Endodermal cell (in vitro differentiated cells): ENCODE data around the gene CGB1. TPM values are rescaled to one million over a fixed set of nuclear protein-coding genes. Genes with fewer than 3 reads are reported as not detected.

Experiments used
- DNase-seq: peaks from one replicate; pipeline ENCODE4 v3.0.0-alpha.2; 2017
- H3K27ac ChIP-seq: 2 replicates; pipeline ENCODE4 v1.5.1; 2013; ENCODE audit warnings: mild to moderate bottlenecking, low read depth, low read length, moderate library complexity
- H3K27me3 ChIP-seq: 2 replicates; pipeline ENCODE4 v1.6.1; 2013; ENCODE audit warnings: mild to moderate bottlenecking, low read length, moderate library complexity; ENCODE audit not compliant: insufficient read depth, control insufficient read depth, poor library complexity, severe bottlenecking
- H3K36me3 ChIP-seq: 2 replicates; pipeline ENCODE4 v1.7.0; 2013; ENCODE audit warnings: mild to moderate bottlenecking, low read length, moderate library complexity; ENCODE audit not compliant: control insufficient read depth, insufficient read depth
- H3K4me1 ChIP-seq: one replicate; pipeline ENCODE4 v1.7.0; 2013; ENCODE audit warnings: low read length; ENCODE audit not compliant: control insufficient read depth, insufficient read depth
- H3K4me3 ChIP-seq: 2 replicates; pipeline ENCODE4 v1.5.1; 2013; ENCODE audit warnings: mild to moderate bottlenecking, low read length, moderate library complexity
- H3K9ac ChIP-seq: 2 replicates; pipeline ENCODE4 v1.6.1; 2013; ENCODE audit warnings: mild to moderate bottlenecking, low read length, moderate library complexity; ENCODE audit not compliant: poor library complexity, severe bottlenecking; ENCODE audit errors: extremely low read depth
- H3K9me3 ChIP-seq: 2 replicates; pipeline ENCODE4 v1.6.1; 2013; ENCODE audit warnings: mild to moderate bottlenecking, low read length, moderate library complexity; ENCODE audit not compliant: control insufficient read depth
- H3K27ac Mint-ChIP-seq: 2 replicates; pipeline ENCODE4 v1.8.0; 2020; ENCODE audit warnings: mixed read lengths
- H3K27me3 Mint-ChIP-seq: 2 replicates; pipeline ENCODE4 v1.8.0; 2021; ENCODE audit warnings: mild to moderate bottlenecking, mixed read lengths; ENCODE audit not compliant: insufficient read depth
- H3K36me3 Mint-ChIP-seq: 2 replicates; pipeline ENCODE4 v1.8.0; 2020; ENCODE audit warnings: low read depth, mixed read lengths
- H3K4me1 Mint-ChIP-seq: 2 replicates; pipeline ENCODE4 v1.8.0; 2020; ENCODE audit warnings: mixed read lengths
- H3K4me3 Mint-ChIP-seq: 2 replicates; pipeline ENCODE4 v1.8.0; 2020; ENCODE audit warnings: mild to moderate bottlenecking, moderate library complexity, mixed read lengths
- H3K9me3 Mint-ChIP-seq: 2 replicates; pipeline ENCODE4 v1.8.0; 2020; ENCODE audit warnings: mild to moderate bottlenecking, mixed read lengths
- WGBS, 2 experiments: methylation state at CpG; one replicate each; pipeline versions ENCODE4 v1.1.5 to v1.1.7; 2013; ENCODE audit warnings: missing lambda C conversion rate in 2 of 2, mixed read lengths in 1 of 2; ENCODE audit not compliant: insufficient coverage in 1 of 2, insufficient read length in 1 of 2; 5-methylcytosine and 5-hydroxymethylcytosine counted together
- total RNA-seq, 2 donors: library from RNA; stranded (reverse); fragmentation: NEBNext Ultra II Directional in 1 of 2; extraction: Animal tissue kit (Norgen Biotek cat#: 25700) in 1 of 2; gene quantifications; 2 replicates in 1 of 2; 3 replicates in 1 of 2; pipeline ENCODE4 v1.2.1, GENCODE V29; 2021
- TF ChIP-seq, protein P1 (sequence below): fragments of 200-600 bp; sonication (generic); conservative IDR thresholded peaks from 2 replicates; pipeline ENCODE4 v1.5.0; 2021; ENCODE audit warnings: antibody characterized with exemption, mild to moderate bottlenecking

CGB1 gene
- total RNA-seq, 2 donors from 2014 or later = not detected

DNA sequence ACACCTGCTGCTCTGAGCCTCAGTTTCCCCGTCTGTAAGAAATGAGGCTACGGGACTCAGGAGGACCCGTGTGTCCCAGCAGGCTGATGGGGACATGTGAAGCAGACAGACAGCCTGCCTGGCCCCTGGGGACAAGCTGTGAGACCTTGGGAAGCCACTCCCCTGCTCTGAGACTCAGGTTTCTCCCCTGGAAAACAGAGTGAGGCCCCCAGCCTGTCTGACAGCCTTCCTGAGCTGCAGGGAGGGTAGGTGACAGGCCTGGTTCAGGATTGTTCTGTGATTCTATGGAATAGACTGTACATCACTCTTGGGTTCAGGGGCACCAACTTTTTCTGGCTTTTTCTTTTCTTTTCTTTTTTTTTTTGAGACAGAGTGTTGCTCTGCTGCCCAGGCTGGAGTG is 30.9 kb upstream of the CGB1 start:
- no peak overlapping the region for H3K4me3 Mint-ChIP-seq
- Histone ChIP-seq H3K27ac (no peak overlapping the region), H3K36me3 (no peaks in the 10 kb centered on the region), H3K27me3 (peaks cover 60% of the 10 kb centered on the region), H3K9ac (no peak overlapping the region), H3K9me3 (no peaks in the 10 kb centered on the region), H3K4me3 (no peak overlapping the region), H3K4me1 (no peaks in the 10 kb centered on the region)
- peaks cover 9% of the 10 kb centered on the region for H3K9me3 Mint-ChIP-seq
- TF ChIP-seq, protein P1, sequence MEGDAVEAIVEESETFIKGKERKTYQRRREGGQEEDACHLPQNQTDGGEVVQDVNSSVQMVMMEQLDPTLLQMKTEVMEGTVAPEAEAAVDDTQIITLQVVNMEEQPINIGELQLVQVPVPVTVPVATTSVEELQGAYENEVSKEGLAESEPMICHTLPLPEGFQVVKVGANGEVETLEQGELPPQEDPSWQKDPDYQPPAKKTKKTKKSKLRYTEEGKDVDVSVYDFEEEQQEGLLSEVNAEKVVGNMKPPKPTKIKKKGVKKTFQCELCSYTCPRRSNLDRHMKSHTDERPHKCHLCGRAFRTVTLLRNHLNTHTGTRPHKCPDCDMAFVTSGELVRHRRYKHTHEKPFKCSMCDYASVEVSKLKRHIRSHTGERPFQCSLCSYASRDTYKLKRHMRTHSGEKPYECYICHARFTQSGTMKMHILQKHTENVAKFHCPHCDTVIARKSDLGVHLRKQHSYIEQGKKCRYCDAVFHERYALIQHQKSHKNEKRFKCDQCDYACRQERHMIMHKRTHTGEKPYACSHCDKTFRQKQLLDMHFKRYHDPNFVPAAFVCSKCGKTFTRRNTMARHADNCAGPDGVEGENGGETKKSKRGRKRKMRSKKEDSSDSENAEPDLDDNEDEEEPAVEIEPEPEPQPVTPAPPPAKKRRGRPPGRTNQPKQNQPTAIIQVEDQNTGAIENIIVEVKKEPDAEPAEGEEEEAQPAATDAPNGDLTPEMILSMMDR = no peak
- H3K27ac Mint-ChIP-seq = no peak overlapping the region
- peaks cover 82% of the 10 kb centered on the region for H3K27me3 Mint-ChIP-seq
- H3K36me3 Mint-ChIP-seq = peaks cover 2% of the 10 kb centered on the region
- no peak for DNase-seq
- peaks cover 4% of the 10 kb centered on the region for H3K4me1 Mint-ChIP-seq
- 87% methylated on average over 3 of the region's 3 CpGs; no CpG with 5 or more reads in 1 of the 2 experiments for WGBS, 2 experiments

DNA sequence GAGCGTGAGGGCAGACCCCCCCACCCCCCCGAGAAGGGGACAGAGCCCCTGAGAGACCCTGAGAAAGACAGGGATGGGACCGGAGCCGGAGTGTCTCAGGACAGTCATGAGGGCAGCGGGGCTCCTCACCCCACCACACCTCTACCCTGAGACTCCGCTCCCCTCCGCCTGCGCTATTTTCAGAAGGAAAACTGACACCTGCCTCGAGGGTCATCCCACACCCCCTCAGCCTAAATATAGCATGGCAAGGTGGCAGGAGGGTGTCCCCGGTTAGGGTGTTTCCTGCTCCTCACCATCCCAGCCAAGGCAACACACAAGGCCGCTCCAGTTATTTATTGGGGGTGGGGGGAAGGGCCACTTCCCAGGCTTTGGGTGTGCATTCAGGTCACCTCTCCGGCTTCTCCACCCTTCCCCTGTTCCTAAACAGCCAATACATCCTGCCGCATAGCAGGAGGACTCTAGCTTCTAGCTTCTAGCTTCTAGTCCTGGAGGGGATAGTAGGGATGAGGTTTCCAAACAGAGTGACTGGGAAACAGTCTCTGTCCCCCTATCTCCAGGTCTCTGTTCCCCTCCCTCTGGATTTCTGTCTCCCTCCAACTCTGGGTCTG is 29.3 kb upstream of the CGB1 start:
- Mint-ChIP-seq H3K27me3 (peaks cover 82% of the 10 kb centered on the region), H3K4me1 (peaks cover 4% of the 10 kb centered on the region), H3K27ac (no peak overlapping the region), H3K4me3 (peak overlapping the region; percentile 24), H3K36me3 (peaks cover 2% of the 10 kb centered on the region), H3K9me3 (peaks cover 4% of the 10 kb centered on the region)
- no peak overlapping the region for H3K4me3 ChIP-seq
- H3K4me1 ChIP-seq = no peaks in the 10 kb centered on the region
- H3K9ac ChIP-seq = no peak overlapping the region
- TF ChIP-seq, protein P1 = no peak
- no peak overlapping the region for H3K27ac ChIP-seq
- no peaks in the 10 kb centered on the region for H3K9me3 ChIP-seq
- DNase-seq = peak; percentile 57
- 70 to 78% methylated on average over 2 to 9 of the region's 13 CpGs for WGBS, 2 experiments
- peaks cover 46% of the 10 kb centered on the region for H3K27me3 ChIP-seq
- H3K36me3 ChIP-seq = no peaks in the 10 kb centered on the region

DNA sequence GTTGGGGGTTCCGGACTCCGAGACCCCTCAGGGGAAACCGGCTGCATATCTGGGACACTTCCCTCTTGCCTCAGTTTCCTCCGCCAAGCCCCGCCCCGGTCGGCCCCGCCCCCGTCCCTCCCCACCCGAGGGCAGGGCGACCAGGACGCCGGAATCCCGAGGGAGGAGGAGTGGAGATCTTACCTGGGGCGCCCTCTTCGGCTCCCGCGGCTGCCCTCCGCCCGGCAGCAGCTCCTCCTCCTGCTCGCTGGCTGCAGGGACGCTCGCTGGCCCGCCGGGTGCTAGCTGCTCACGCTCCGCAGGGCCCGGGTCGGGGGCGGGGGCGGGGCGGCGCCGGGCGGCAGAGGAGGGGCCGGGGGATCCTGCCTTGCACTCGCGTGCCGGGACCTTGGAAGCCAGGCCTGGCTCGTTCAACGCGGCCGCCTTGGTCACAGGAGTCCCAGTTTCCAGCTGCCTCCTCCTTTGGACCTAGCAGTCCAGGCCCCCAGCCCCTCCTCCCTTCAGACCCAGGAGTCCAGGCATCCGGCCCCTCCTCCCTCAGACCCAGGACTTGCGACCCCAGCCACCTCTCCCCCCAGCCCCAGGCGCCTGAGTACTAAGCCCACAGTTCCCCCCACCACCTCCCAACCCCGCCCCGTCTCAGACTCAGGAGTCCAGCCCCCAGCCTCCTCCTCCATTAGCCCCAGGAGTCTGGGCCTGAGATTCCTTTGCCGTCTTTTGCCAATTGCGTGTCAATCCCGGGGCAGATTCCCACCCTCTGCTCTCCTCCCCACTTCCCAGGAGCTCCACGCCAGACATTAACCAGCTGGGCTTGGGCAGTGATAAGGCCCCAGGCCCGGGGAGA is 28.3 kb upstream of the CGB1 start, which contains the start of gene NTF4:
Gene NTF4, minus strand, starts transcription at position 51 of the 844 bp plus-strand sequence. CDS start 2,821 bp downstream, outside the sequence.
- Histone ChIP-seq H3K9ac (no peak within 1 kb of the TSS), H3K36me3 (no peaks in the 10 kb centered on the region), H3K4me3 (peak within 1 kb of the TSS; percentile 71), H3K27ac (no peak within 1 kb of the TSS), H3K27me3 (peaks cover 36% of the 10 kb centered on the region), H3K4me1 (no peaks in the 10 kb centered on the region), H3K9me3 (no peaks in the 10 kb centered on the region)
- Mint-ChIP-seq H3K4me3 (peak within 1 kb of the TSS; percentile 49), H3K27me3 (peaks cover 82% of the 10 kb centered on the region), H3K27ac (peak within 1 kb of the TSS; percentile 2), H3K36me3 (no peaks in the 10 kb centered on the region), H3K4me1 (peaks cover 4% of the 10 kb centered on the region), H3K9me3 (no peaks in the 10 kb centered on the region)
- TF ChIP-seq, protein P1 = peak; percentile 12
- peak; percentile 92 for DNase-seq
- 7 to 8% methylated on average over 11 to 53 of the region's 53 CpGs for WGBS, 2 experiments
